Measurements from ENCODE around the gene PEX11G.
"Not testable (repeated sequence)": the region's sequence is repeated elsewhere in the genome, so short reads cannot be mapped to it uniquely, and the experiment has no call there.

Gene PEX11G

GRCh38 chr19:7433456-7433855, 55.4 kb downstream of the PEX11G start:
- DNase-seq (ENCODE audit: low read depth, low spot score), result not testable (repeated sequence)

- no peak for DNase-seq (ENCODE audit: low read depth, low spot score)
Measured at GRCh38 chr19:7429638-7430282, 59.1 kb downstream of the PEX11G start.

- DNase-seq (ENCODE audit: low read depth, low spot score), result no peak
Measured at GRCh38 chr19:7428651-7429113, 60.2 kb downstream of the PEX11G start.

- no peak for DNase-seq (ENCODE audit: low read depth, low spot score)
Measured at GRCh38 chr19:7427944-7428343, 60.9 kb downstream of the PEX11G start.

GRCh38 chr19:7426986-7427385, 61.8 kb downstream of the PEX11G start:
- no peak for DNase-seq (ENCODE audit: low read depth, low spot score)
